Stimulated activated CD8-positive, alpha-beta memory T cell treated with anti-CD3 and anti-CD28 coated beads, Interleukin-2, amount 100 ng/mL, for 1 hour (primary cell): Measurements from ENCODE around the gene SMTN.
"Not testable (repeated sequence)": the region's sequence is repeated elsewhere in the genome, so short reads cannot be mapped to it uniquely, and the experiment has no call there.

Source experiments
- DNase-seq, 2 donors: peaks; one replicate each; pipeline ENCODE4 v3.0.0-alpha.2; 2020; ENCODE audit warnings: low read depth in 2 of 2

SMTN gene

DNA sequence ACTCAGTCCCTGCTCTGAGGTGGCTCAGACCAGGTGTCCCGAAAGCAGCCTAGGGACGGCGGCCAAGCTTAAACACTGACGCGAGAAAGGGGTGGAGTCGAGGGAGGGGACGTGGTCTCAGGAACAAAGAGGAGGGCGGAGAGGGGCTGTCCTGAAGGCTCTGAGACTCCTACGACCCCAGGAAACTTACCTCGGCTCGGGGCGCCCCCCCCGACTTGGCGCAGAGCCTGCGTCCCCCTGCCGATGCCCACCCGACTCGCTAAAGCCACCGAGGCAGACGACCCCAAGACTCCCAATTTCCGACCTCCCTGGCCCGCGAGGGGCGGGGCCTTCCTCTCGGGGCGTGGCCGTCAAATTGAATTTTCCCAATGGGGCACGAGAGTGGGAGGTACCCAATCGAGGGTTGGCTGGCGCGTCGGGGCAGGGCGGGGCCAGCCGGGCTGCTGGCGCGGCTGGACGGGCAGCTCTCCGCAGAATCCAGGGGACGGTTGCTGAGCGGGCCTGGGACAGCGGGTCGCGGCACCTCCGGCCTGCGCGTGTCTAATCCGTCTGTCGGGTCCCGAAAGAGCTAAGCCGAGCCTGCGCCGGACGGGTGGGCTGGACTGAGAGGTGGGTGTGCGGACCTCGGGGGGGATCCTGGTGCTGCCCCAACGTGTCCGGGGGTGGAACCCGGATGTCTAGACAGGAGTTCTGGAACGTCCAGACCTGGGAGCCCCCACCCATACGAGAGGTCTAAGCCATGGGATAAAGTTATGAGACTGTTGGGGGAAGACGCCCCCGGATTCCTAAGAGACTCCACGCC is at the start of gene SMTN:
SMTN (plus strand) TSS at position 471 of the 802 bp plus-strand sequence. CDS start 1,941 bp downstream, outside the sequence.
- DNase-seq = peak; percentile 71 to 83

DNA sequence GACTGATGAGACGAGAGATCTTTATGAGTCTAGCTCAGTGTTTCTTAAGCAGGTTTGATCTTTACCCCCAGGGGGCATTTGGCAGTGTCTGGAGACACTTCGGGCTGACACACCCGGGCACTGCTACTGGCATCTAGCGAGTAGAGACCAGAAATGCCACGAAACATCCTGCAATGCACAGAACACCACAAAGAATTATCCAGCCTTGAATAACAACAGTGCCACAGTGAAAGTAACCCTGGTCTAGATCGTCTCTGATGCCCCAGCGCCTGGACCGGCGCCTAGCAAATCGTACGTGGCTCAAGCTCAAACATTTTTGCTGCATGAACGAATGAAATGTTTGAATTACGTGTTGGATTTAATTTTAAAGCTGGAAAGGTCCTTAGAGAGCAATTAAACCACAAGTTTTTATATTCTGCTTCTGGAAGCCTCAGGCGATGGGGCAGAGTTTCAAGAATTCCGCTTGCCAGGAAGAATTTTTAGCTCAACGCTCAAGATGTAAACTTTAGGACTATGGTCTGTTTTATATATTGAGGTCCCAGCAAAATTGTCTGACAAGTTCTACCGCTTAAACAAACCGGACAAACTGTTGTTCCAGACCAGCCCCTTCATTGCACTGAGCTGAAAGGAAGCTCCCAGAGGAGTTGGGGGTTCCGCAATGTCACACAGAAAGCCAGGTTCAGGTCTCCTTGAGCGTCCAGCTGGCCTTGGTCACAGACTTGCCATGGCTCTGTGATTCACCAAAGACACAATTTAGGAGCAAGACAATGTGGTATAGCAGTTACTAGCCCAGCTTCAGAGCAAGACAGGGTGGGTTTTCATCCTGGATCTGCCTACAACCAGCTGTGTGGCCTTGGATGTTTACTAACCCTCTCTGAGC is 44.2 kb upstream of the SMTN start:
- DNase-seq = no peak

DNA sequence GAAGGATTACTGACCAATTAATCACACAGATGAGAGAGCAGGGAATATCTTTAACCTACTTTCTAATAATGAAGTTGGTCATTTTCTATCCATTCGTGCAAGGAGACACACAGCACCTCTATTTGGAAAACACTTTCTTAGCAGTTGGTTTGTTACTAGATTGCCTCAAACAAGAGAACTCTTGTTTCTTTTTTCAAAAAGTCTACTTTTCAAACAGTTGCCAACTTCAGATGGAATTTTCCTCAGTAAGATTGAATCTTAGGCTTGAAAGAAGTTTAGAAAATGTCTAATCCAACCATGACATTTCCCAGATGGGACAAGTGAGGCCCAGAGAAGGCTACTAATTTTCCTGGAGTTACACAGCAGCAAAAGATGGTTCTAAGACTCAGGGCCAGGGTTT is 42.4 kb upstream of the SMTN start:
- no peak for DNase-seq

DNA sequence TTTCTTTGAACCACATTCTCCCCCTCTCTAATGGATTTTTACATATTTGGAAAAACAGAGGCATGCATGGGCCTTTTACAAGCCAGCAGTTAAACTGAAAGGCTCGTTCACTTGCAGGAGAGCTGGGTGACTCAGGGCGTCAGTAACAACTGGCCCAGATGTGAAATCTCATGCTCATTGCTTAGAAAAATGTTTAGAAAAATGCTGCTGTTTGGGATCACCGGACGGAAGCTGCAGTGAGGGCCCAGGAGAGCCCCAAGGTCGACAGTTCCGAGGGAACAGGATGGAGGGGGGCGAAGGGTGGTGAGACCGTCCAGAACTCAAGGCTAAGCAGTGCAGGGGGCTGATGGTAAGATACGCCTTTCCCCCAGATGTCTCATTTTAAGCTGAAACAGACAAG is 41.7 kb upstream of the SMTN start:
- DNase-seq = no peak

DNA sequence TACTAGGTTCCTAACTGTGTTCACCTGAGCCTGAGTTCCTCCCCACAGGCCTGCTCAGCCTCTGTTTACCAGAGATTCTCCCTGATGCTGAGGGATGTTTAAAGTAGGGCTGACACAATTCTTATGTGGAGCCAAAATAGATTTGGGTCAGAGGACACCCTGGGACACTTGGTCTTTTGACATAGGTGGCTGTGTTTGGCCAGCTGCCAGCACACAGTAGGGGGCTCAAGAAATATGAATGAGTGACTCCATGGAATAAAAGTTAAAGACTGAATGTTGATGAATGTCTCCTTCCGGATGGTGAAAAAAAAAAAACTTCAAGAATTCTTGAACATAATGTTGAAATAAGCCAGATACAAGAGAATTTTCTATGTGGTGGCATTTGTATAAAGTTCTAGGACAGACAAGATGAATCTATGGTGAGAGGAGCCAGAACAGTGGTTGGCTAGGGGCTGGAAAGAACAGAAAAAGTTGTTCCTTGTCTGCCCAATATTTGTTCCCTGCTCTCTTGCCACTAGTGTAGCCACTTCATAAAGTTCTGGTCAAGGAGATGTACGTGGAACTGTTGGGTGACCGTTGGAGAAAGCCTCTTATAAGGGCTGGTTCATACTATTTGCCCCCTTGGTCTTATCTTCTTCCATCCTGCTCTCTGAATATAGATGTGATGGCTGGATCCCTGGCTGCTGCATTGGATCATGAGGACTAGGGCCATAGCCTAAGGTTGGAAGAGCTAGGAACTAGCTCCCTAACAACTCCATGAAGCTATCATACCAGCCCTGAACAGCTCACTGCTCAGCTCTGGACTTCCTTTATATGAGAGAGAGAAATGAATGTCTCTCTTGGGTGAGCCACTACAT is 40.3 kb upstream of the SMTN start:
- no peak for DNase-seq

DNA sequence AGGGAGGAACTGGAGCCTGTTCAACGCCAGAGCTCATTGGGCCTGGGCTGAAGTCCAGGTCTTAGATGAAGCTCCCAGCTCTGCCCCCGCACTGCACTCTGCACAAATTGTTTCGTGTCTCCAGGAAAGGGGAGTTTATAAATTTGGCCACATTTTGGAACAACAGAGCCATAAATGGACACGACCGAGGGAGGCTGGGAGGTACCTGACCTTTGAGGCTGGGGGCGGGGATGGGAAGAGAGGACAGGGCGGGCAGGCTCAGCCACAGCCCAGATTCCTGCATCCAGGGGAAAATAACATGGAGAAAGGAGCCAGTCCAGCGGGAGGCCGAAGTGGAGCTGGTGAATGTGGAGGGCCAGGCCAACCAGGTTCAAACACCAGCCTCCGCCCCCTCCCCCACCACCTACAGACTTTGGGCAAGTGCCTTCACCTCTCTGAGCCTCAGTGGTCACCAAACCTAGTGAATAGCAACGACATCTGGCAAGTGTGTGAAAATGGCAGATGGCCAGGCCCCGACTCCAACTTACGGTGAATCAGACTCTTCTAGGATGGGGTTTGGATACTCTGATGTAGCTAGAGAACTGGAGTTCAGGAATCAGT is 36.8 kb upstream of the SMTN start:
- DNase-seq = no peak

DNA sequence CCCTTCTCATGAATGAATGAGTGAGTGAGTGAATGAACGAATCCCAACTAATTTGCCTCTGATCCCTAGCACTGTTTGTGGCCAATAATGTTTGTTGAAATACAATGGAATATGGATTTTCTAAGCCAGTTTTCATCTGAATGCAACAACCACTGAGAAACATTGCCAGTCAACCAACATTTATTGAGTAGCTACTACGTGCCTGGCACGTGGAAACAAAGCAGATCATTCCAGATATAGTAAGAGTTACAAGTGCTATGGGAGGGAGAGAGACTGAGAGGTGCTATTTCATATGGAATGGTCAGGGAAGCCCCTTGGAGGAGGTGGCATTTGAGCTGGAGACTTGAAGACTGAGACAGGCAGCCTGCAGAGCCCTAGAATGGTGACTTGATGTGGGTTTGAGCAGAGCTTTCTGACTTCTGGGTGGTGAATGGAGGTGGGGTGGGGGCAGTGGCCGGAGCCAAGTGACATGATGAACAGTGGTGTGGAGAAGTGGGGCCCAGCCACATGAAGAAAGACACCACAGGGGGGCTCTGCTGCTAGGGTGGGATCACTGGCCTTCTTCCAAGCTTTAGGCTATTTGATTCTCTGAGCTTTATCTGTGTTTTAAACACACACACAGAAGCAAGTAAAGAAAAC is 35.1 kb upstream of the SMTN start:
- no peak for DNase-seq

DNA sequence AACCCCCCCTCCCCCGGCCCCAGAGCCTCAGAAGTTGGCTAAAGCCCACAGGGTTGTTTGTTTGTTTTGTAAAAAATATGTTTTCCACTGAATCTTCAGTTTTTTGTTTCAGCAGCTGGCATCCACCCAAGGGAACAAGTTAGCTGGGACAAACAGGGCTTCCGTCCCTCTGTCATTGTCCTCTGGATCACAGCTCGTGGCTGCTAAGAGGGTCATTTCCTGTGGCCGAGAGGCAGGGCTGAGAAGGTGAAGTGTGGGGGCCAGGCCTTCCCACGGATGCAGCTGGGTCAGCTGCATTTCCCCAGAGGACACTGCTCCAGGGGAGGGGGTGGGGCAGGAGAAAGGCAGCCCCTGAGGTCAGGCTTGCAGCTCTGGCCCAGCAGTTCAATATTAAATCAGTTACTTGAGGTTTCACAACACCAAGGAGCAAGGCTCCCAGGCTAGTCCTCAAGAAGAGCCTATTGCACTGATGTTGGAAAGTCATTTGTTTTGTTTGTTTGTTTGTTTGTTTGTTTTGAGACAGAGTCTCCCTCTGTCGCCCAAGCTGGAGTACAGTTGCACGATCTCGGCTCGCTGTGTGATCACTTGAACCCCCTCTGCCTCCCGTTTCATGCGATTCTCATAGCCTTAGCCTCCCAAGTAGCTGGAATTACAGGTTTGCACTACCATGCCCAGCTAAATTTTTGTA is 34.4 kb upstream of the SMTN start:
- no peak for DNase-seq

DNA sequence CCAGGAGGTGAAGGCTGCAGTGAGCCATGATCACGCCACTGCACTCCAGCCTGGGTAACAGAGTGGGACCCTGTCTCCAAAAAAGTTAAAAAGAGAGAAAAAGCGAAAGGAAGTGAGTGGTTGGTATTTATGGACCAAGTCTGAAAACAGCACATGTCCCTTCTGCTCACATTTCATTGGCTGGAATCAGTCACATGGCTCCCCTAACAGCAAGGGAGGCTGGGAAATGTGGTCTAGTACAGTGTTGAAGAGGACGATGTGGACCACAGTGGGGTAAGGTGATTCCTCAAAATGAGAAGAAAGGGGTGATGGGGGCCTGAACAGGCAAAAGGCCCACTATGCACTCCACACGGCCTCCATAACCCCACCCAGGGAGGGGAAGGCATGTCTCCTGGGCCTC is 32.5 kb upstream of the SMTN start:
- DNase-seq = no peak

DNA sequence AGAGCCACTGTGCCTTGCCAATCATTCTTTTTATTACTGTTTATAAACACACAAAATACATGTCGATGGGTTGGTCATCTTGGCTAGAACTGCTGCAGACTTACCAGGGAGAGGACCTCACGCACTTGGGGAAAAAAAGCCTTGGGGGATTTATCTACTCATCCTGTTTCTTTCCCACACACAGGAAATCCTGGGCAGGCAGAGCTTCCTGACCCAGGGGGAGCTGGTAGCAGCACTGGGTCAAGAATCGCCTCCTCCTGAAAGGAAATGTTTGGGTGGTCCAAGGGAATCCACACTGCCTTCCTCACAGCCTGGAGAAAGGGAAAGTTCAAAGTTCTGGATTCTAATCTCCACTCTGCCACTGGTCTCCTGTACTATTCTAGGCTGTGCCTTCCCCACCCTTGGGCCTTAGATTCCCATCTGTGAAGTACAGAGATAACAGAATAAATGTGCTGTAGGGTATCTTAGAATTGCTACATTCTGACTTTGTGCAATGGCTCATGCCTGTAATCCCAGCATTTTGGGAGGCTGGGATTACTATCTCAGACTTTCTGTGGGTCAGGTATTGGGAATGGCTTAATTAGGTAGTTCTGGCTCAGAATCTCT is 31.2 kb upstream of the SMTN start:
- DNase-seq = no peak

DNA sequence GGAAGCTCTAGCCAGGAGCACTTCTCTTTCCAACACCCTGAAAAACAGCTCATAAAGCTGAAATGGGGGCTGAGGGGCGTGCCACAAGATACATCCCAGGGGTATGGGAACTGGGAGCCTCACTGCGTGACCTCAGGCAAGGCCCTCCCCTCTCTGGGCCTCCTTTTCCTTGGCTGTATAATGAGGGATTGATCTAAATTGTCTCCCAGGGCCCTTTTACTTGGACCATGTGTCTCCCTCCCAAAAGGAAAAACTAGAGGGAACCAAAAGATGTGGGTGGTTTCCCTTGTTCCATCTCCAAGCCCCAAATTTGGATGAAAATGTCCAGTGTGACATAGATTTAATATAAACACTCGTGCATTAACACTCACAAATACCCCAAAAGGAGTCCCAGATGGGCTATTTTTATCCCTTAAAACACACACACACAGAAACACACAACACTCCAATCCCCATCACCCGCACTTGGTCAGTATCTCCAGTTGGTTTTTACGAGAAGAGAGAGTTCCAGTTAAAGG is 25.9 kb upstream of the SMTN start:
- DNase-seq = no peak

DNA sequence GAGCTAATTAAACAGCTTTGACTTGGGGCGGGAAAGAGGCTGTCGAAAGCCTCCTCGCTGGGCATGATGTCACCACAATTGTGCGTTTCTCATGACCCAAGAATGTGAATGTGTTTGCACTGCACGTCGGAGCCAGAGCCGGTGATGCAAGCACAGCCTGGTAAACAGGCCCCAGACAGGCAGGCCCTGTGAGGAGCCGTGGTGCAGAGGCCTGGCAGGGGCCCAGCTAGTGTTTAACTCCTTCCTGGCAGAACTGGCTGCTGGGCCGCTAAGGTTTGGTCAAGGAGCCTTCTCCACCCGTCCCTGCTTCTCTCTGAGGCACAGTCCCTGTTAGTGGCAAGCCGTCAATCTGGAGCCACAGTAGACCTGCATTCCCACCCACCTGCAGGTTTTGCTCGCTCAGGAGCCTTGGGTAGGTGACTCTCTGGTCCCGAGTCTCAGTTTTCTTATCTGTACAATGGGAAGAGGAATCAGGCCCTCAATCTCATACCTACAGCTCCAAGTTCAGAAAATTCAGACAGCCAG is 25.4 kb upstream of the SMTN start:
- DNase-seq = no peak

DNA sequence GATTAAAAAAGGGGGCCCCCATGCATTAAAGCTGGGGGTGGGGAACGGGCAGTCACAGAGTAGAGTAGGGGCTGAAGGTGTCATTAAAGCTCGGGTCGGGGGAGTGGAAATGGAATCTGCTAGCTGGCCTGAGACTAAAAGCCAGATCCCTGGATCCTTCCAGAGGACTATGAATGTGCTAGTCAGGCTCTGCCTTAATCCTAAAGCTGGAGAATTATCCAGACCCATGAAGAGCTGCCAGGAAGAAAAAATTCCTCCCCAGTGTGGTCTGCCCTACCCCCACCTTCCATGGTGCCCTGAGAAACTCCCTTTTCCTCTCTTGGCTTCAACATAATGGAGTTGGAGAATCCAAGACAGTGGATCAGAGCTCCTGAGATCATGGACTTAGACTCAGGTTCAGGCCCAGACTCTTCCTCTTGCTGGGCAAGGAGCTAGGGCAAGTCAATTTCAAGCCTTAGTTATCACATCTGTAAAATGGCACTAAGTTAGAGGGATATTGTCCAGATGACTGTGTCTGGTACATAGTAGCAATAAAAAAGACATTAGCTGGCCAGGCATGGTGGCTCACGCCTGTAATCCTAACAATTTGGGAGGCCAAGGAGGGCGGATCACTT is 24.0 kb upstream of the SMTN start:
- DNase-seq = no peak

DNA sequence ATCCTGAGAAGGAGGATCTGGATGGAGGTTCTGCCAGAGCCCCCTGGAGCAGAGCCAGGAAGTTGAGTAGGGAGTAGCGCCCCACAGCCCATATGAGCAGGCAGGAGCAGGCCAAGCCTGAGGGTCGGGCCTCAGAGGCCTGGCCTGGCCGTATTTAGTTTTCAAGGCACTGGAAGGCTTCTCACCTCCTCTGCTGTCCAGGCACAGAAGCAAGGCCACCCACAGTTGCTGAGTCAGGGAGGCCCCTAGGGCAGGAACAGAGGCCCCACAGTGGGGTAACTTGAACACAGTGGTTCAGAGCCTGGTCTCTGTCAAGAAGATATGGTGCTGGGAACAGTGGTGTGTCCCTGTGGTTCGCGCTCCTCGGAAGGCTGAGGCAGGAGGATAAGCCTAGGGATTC is 21.5 kb upstream of the SMTN start:
- not testable (repeated sequence) for DNase-seq

DNA sequence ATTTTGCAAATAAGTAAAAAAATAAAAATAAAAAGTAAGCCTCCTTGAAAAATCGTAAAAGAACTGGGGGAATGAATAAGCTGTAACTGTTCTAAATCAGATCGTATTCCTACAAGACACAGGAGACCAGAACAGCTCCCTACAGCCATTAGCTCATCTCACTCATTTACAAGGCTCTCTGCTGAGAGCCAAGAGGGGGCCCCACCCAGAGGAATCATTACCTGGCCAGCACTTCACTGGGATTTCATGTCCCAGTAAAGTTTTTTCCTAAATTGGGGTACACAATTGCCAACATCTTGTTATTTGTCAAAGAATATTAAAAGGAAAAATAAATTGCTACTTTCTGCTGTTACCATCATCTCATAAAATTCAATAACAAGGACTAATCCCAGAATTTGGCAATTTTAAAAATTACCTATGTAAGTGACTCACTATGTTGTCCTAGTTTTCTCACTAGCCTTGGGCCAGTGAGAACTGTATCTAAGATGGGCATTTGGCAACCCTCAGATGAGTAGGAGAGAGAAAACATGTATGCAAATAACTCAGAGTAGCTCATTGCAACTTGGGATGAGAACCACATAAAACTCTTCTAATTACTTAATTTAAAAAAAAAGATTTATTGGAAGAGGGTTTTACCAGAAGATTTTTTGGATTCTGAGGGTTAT is 18.4 kb upstream of the SMTN start:
- DNase-seq = no peak

DNA sequence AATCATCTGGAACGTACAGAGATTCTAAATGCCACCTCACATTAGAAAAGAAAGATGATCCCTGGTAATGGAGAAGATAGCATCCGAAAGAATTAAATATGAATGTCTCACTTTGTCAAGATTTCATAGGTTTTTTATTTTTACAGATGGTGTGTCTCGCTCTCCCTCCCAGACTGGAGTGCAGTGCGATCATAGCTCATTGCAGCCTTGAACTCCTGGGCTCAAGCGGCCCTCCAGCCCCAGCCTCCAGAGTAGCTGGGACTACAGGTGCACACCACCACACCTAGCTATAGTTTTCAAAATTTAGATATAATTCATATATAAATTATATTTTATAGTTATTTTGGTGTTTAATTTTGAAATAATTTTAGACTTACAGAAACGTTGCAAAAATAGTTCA is 16.7 kb upstream of the SMTN start:
- no peak for DNase-seq

DNA sequence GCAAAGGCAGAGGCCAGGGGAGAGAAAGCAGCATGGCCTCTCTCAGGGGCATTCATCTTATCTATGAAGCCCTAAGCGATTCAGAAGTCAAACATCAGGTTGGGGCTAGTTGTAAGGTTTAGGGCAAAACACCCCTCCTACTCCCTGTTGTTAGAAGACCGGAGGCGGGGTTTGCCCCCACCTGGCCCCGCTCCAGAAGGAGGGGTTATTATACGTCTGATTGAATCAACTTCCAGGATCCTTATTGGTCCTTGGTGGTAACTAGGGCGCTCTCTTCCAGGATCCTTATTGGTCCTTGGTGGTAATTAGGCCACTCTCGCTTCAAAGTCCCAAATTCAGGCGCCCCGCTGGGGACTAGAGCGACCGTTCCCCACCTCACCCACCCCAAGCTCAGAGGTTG is 12.1 kb upstream of the SMTN start:
- DNase-seq = no peak

DNA sequence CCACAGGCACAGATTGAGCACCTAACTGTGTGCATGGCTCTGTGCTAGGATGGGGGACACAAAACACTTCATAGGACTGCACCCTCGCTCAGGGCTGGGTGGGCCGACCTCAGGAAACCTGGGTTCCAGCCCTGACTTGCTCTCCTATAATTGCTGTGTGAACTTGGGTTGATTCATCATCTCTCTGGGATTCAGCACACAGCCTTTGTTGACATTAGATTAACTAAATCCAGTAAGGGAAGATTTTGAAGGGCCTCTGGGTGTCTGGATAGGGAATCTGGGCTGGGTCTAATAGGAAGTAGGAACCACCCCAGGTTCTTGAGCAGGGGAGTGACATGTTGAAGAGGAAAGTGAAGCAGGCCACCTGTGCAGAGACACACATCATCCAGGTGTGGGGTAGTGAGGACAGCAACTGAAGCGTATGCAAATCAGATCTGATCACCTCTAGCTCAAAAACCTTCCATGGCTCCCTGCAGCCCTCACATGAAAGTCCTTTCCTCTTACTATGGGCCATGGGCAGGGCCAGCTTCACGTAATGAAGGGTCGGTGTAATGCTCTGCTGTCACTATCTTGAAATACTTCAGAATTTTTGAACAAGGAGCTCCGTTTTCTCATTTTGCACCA is 11.3 kb upstream of the SMTN start:
- not testable (repeated sequence) for DNase-seq
